Lung (tissue), 12 donors: Measurements from ENCODE around the gene ZDHHC13. TPM values are rescaled to one million over a fixed set of nuclear protein-coding genes. Genes with fewer than 3 reads are reported as not detected.

Source experiments
- ATAC-seq: fragments of 200-7000 bp; cut with Tn5 transposase; one replicate; pipeline ENCODE4 v1.9.1; 2020; ENCODE audit warnings: moderate number of reproducible peaks; ENCODE audit not compliant: insufficient read depth, low FRiP score
- DNase-seq, 3 donors: peaks; one replicate each; pipeline ENCODE4 v3.0.0-alpha.2; 2013 to 2017
- H3K27ac ChIP-seq, 2 donors: one replicate each; pipeline ENCODE4 v1.5.1; 2013; ENCODE audit warnings: mild to moderate bottlenecking in 2 of 2, moderate library complexity in 2 of 2, control low read depth in 1 of 2, inconsistent platforms in 1 of 2, low read depth in 1 of 2, low read length in 1 of 2
- H3K27me3 ChIP-seq, 3 donors: one replicate each; pipeline ENCODE4 v1.5.1; 2013; ENCODE audit warnings: low read length in 2 of 3; ENCODE audit not compliant: control insufficient read depth in 3 of 3, insufficient read depth in 3 of 3
- H3K36me3 ChIP-seq, 4 donors: one replicate each; pipeline ENCODE4 v1.5.1; 2013; ENCODE audit warnings: low read length in 4 of 4, mild to moderate bottlenecking in 1 of 4, moderate library complexity in 1 of 4; ENCODE audit not compliant: control insufficient read depth in 4 of 4, insufficient read depth in 4 of 4
- H3K4me1 ChIP-seq, 5 donors: one replicate each; pipeline ENCODE4 v1.5.1; 2013; ENCODE audit warnings: low read length in 5 of 5, mild to moderate bottlenecking in 2 of 5, moderate library complexity in 1 of 5; ENCODE audit not compliant: control insufficient read depth in 5 of 5, insufficient read depth in 5 of 5
- H3K4me3 ChIP-seq: one replicate; pipeline ENCODE4 v1.5.1; 2013; ENCODE audit warnings: mild to moderate bottlenecking, control low read depth, moderate library complexity
- H3K9ac ChIP-seq, 2 donors: one replicate each; pipeline ENCODE4 v1.5.1; 2013; ENCODE audit warnings: low read length in 2 of 2, control low read depth in 1 of 2; ENCODE audit not compliant: insufficient read depth in 1 of 2
- H3K9me3 ChIP-seq, 4 donors: one replicate each; pipeline ENCODE4 v1.5.1; 2013; ENCODE audit warnings: low read length in 3 of 4, mild to moderate bottlenecking in 1 of 4, moderate library complexity in 1 of 4; ENCODE audit not compliant: control insufficient read depth in 4 of 4, insufficient read depth in 3 of 4
- CTCF ChIP-seq: IDR thresholded peaks from 2 replicates; pipeline ENCODE4 v1.5.1; 2012; ENCODE audit warnings: mild to moderate bottlenecking; ENCODE audit errors: control extremely low read depth, extremely low read depth
- WGBS, 2 donors: extraction: QIAGEN DNeasy Blood & Tissue Kit; methylation state at CpG; one replicate each; pipeline ENCODE4 v1.1.7; 2013; 5-methylcytosine and 5-hydroxymethylcytosine counted together
- polyA plus RNA-seq, 2 donors: library from polyadenylated mRNA; stranded (reverse); fragments of 200-250 nt; gene quantifications; one replicate each; pipeline ENCODE4 v1.2.1, GENCODE V29; 2013
- total RNA-seq, 2 donors: library from RNA; depleted of rRNA in 1 of 2; stranded (reverse); fragments of >200 nt in 1 of 2; gene quantifications; one replicate each; pipeline ENCODE4 v1.2.1, GENCODE V29; 2014 to 2021
- donor health status: control.
- donor health status: control.
- donor health status: Bipolar disorder and iron deficiency.
- donor health status: healthy.
- donor health status: DM: yes; HTN: yes; CAD: no.

Gene ZDHHC13
- total and polyA plus RNA-seq, 4 donors = 10.6 to 20.0 (median 12.4) TPM

DNA sequence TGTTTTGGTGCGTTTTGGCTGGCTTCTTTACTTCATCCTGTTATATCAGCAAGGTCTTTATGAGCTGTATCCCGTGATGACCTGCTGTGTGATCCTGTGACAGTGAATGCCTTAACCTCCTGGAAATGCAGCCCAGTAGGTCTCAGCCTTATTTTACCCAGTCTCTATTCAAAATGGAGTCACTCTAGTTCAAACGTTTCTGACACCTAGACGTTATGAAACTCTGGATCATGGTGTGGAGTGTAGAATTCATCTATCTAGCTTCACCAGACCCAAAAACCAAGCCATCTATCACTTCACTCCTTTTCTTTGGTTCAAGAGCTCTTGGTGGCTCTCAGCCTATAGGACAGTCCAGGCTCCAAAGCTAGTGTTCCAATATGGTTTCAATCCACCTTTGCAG, 28.2 kb upstream of the ZDHHC13 start:
- no peak overlapping the region for H3K4me3 ChIP-seq
- H3K27me3 ChIP-seq = peaks cover 0 to 3% (median 0%) of the 10 kb centered on the region in 3 donors
- peaks cover 0 to 4% (median 0%) of the 10 kb centered on the region in 4 donors for H3K9me3 ChIP-seq
- H3K4me1 ChIP-seq = no peaks in the 10 kb centered on the region
- ATAC-seq (no peak), DNase-seq (no peak)
- H3K36me3 ChIP-seq = no peaks in the 10 kb centered on the region
- H3K9ac ChIP-seq = no peak overlapping the region
- 70 to 90% methylated on average over 4 of the region's 4 CpGs for WGBS, 2 donors
- no peak overlapping the region for H3K27ac ChIP-seq
- no peak for TF ChIP-seq CTCF

- no peaks in the 10 kb centered on the region for H3K4me1 ChIP-seq
- H3K9me3 ChIP-seq = peaks cover 0 to 4% (median 0%) of the 10 kb centered on the region in 4 donors
- TF ChIP-seq CTCF = no peak
- 93 to 95% methylated on average over 5 of the region's 5 CpGs for WGBS, 2 donors
- H3K9ac ChIP-seq = no peak overlapping the region
- no peaks in the 10 kb centered on the region for H3K36me3 ChIP-seq
- H3K4me3 ChIP-seq = no peak overlapping the region
- peaks cover 0 to 3% (median 0%) of the 10 kb centered on the region in 3 donors for H3K27me3 ChIP-seq
- ATAC-seq (no peak), DNase-seq (no peak)
- no peak overlapping the region for H3K27ac ChIP-seq
Measured at GRCh38 chr11:19089421-19089820, 27.5 kb upstream of the ZDHHC13 start.

DNA sequence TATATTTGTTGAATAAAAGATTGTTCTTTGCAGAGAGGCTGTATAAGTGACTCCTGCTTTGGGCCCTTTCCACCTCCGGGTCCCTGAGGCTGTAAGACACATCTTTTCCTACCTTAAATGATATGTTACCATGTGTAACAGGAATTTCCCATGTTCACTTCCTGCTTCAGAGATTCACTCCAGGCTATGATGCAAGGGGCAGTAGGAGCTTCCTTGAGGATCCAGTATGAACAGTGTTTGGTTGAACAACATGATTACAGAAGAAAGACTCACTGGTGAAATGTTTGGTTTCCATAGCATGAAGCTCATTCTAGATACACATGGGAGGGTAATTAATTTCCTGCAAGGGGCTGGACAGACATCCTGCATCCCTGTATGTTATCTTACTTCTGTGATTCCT, 25.6 kb upstream of the ZDHHC13 start:
- ATAC-seq (no peak), DNase-seq (no peak)
- Histone ChIP-seq H3K9me3 (peaks cover 0 to 4% (median 0%) of the 10 kb centered on the region in 4 donors), H3K4me3 (no peak overlapping the region), H3K27me3 (peaks cover 0 to 3% (median 0%) of the 10 kb centered on the region in 3 donors), H3K9ac (no peak overlapping the region), H3K27ac (no peak overlapping the region), H3K4me1 (no peaks in the 10 kb centered on the region), H3K36me3 (no peaks in the 10 kb centered on the region)
- no peak for TF ChIP-seq CTCF
- 74 to 86% methylated on average over 1 of the region's 1 CpG for WGBS, 2 donors

DNA sequence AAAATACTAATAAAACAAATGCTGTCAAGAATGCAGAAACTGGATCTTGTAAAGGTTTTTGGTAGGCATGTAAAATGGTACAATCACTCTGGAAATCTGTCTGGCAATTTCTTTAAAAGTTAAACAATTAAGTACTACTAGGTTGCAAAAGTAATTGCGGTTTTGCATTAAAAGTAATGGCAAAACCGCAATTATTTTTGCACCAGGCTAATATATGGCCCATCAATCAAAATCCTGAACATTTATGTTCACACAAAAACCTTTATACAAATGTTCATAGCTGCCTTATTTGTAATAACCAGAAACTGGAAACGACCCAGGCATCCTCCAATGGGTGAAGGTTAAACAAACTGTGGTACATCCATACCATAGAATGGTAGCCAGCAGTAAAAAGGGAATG, 24.6 kb upstream of the ZDHHC13 start:
- Histone ChIP-seq H3K4me3 (no peak overlapping the region), H3K27me3 (peaks cover 0 to 3% (median 0%) of the 10 kb centered on the region in 3 donors), H3K9me3 (peaks cover 0 to 4% (median 0%) of the 10 kb centered on the region in 4 donors), H3K9ac (no peak overlapping the region), H3K36me3 (no peaks in the 10 kb centered on the region), H3K27ac (no peak overlapping the region), H3K4me1 (no peaks in the 10 kb centered on the region)
- 71 to 89% methylated on average over 3 of the region's 3 CpGs for WGBS, 2 donors
- no peak for ATAC-seq
- DNase-seq = no peak
- no peak for TF ChIP-seq CTCF
